Measurements from ENCODE around the gene KIF3B.
"Not testable (repeated sequence)": the region's sequence is repeated elsewhere in the genome, so short reads cannot be mapped to it uniquely, and the experiment has no call there.

Gene KIF3B

DNA sequence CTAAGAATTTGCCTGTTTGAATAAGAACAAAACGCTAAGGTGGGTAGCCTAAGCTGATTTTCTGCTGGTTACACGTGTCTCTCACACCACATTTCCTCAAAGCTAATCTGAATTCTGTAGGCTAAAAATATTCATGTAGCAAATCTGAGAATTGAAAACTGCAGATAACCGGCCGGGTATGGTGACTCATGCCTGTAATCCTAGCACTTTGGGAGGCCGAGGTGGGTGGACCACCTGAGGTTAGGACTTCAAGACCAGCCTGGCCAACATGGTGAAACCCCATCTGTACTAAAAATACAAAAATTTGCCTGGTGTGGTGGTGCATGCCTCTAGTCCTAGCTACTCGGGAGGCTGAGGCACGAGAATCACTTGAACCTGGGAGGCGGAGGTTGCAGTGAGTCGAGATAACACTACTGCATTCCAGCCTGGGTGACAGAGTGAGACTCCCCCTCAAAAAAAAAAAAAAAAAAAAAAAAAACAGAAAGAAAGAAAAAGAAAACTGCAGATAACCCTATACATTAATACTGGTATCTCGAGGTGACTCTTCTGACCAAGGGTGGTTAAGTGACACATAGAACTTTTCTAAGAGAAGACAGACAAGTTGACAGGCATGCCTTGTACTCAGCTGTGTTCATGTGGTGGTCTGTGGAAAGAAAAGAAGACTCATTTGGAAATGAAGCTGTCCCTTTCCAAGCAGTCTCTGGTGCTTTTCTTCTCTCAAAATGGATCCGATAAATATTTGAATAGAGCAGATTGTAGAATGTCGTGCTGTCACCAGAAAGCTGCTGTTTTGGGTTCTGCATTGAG, 55.9 kb downstream of the KIF3B start:
- no peak for DNase-seq

DNA sequence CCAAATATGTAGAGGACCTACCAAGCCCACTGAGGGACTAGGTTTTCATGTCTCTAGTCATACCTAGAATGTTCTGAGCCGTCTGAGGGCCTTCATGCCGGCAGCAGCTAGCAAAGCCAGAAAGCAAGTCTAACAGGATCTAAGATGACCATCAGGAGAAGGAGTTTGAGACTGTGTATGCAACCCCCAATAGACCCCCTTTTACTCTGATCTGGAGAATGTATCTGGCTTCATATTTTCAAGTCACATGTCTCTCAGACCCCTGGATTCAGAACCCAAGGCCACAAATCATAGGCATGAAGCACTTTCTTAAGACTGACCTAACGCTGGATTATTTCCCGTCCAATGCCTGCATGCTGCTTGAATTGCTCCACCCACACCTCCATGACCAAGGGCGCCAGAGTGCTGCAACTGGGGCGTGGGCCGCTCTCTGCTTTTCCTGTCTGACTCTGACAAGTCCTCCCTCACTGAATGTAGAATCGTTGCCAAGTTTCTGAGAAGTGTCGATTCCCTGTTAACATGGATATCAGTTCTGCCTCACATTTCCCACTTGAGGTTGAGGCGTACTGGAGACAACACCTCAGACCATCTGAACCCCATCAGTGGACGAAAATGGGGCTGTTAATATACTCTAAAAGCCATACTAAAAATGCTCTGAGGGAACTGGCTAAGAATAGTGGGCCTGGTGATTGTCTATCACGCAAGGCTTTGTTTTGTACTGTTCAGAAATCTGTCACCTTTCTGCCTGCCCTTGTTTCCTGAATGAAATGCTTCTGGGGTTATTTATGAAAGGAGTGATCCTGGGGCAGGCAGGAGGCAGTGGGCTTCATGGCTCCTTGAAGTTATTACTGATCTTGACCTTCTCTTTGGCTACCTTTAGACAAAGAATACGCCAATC, 56.8 kb downstream of the KIF3B start:
- DNase-seq, result peak; percentile 46

GRCh38 chr20:32336918-32337347, 59.5 kb downstream of the KIF3B start:
- no peak for DNase-seq

DNA sequence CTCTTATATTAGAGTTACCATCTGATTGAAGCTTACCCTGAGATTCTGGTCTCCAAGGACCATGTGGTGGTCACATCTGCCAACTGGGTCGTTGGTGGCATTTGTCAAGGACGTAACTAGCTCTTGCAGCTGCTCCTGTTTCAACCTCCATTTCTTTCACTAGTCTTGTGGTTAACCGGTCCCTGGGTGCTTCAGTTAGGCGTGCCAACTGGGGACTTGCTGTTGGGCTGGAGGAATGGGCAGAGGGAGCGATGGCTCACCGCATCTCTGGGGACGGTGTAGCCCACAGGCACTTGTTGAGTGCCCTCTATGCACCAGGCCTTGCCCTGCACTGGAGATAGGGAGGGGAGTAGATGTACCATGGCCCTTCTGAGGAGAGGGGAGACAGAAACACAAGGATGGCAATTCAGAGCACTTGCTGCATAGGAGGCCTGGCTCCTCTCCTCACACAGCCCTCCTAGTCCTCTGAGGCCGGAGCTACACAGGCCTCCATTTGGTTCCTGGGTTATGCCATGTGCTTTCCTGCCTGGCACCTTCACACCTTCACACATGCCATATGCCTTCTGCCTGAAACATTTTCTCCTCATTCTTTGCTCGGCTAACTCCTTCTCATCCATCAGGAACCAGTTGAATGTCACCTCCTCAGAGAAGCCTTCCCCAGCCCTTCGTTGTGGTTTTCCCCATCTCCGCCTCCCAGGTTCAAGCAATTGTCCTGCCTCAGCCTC, 60.6 kb downstream of the KIF3B start:
- no peak for DNase-seq

DNA sequence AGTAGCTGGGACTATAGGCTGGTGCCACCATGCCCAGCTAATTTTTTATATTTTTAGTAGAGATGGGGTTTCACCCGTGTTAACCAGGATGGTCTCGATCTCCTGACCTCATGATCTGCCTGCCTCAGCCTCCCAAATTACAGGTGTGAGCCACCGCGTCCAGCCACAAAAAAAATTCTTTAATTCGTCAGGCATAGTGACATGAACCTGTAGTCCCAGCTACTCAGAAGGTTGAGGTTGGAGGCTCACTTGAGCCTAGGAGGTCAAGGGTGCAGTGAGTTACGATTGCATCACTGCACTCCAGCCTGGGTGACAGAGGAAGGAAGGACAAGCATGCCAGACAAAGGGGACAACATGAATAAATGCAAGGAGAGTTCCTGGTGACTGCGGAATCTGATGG, 61.2 kb downstream of the KIF3B start:
- no peak for DNase-seq

- no peak for DNase-seq
Observed at GRCh38 chr20:32339116-32339515, 61.7 kb downstream of the KIF3B start.

DNA sequence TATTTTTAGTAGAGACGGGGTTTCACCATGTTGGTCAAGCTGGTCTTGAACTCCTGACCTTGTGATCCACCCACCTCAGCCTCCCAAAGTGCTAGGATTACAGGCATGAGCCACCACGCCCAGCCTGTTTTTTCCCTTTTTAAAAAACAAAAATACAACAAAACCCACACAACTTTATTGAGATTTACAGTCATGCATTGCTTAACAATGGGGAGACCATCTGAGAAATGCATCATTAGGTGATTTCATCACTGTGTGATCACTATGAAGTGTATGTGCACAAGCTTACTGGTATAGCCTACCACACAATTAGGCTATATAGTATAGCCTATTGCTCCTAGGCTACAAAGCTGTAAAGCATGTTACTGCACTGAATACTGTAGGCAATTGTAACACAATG, 63.6 kb downstream of the KIF3B start:
- not testable (repeated sequence) for DNase-seq

DNA sequence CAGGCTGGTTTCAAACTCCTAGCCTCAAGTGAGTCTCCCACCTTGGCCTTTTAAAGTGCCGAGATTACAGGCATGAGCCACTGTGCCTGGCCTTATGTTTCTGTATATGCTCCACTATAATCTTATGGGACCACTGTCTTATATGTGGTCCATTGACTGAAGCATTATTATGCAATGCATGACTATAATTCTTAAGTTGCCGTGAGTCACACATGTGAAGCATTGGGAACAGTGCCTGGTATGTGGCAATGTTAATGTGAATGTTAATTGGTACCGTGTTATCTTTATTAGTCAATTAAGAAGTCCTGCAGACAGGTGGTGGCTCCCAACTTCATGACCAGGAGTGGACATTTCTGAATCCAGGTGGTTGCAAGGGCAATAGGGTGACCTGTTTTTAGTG, 66.0 kb downstream of the KIF3B start:
- DNase-seq, result no peak

- DNase-seq, result no peak
Observed at GRCh38 chr20:32344835-32345506, 67.5 kb downstream of the KIF3B start.

DNA sequence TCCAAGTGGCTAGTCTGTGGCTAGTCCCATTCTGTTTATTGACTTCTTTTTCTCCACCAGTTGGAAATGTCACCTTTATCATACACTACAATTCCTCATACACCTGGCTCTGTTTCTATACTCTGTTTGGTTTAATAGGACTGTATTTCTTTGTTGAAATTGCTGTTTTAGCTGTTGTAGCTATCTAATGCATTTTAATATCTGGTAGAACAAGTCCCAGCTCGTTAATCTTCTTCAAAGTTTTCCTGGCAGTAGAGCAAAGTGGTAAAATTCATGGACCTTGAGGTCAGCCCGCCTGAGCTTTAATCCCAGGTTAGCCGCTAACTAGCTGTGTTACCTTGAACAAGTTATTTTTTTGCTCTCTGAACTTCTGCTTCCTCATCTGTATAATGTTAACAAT, 70.8 kb downstream of the KIF3B start:
- DNase-seq, result no peak

DNA sequence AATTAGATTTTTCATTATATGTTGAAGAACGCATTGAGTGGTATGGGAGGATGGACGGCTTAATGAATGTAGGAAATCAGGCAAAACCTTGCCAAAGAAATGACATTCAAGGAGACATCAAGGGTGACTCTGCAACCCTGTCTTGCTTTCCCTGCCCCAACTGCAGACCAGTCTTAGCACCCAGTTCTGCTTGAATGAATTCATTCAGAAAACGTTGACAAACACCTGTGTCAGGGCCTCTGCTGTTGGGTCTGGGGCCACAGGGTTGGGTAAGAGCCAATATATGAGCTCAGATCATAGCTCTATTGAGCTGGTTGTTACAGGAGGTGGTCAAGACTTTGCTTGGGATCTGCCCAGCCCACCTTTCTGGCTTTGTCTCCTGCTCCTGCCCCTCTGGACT, 73.0 kb downstream of the KIF3B start:
- DNase-seq, result no peak

DNA sequence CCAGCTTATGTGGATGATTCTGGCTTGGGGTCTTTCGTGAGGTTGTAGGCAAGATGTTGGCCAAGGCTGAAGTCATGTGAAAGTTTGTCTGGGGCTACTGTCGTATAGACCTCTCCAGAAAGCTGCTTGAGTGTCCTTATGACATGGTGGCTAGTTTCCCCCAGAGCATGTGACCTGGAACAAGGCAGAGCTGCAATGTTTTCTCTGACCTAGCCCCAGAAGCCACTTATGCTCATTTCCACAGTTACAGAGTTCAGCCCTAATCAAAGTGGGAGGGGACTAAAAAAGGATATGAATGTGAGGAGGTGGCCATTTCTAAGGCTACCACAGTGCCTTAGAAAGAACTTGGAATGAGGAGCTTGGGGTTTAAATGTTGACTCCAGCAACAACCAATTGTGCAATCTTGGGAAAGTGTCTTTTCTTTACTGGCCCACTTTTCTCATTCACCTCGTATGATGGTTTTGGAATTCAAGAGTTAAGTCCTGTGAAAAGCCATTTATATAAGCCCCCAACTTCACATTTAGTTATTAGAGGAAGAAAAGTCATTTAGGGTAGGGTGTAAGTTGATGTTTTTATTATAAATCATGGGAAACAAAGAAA, 74.8 kb downstream of the KIF3B start:
- DNase-seq, result no peak

DNA sequence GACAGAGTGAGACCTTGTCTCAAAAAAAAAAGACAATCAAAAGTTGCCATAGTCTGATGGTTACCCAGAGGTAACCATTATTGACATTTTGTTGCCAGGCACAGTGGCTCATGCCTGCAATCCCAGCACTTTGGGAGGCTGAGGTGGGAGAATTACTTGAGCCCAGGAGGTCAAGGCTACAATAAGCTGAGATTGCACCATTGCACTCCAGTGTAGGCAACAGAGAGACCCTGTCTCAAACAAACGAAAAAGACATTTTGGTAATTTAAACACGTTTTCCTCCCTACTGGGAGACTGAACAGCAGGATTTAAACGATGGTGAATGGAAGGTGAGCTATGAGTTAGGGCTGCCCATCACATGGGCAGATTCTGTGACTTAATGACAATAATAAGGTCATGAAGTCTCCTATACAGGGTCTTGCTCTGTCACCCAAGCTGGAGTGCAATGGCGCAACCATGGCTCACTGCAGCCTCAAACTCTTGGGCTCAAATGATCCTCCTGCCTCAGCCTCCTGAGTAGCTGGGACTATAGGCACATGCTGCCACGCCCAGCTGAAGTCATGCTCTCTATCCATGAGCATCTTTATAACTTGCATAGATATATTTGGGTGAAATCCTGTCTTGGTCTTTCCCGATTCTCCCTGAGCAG, 76.5 kb downstream of the KIF3B start:
- DNase-seq, result no peak

DNA sequence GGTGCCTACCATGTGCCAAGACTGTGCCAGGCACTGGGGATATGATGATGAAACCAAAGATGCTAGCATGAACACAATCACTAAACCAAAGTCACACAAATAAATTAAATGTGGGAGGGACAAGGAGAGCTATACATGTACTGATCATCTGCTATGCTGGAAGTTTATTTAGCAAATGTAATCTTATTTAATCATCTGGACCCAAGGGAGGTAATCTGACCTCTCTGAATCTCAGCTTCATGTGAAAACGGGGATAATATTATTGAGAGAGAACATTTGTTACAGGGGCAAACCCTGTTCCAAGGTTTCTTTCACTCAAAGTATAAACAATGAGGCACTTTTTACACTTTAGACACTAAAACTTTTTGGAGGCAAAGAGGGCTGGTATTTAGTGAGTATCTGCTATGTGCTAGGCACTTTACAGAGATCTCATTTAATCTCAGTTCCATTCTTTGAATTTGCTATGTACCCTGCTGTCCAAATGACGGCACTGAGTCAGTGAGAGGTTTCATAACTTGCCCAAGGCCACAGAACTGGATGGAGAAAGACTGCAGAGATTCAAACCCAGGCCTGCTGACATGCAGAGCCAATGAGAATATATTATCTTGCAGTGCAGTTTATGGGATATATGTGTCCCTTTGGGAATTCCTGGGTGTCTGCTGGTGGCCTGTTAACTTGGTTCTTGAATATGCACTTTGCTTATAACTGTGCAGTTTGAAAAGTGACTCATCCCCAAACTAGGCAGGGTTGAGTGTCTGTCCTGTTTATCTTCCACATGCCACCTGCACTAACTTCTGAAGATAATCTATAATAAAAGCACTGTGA, 77.4 kb downstream of the KIF3B start:
- DNase-seq, result no peak

- no peak for DNase-seq
Observed at GRCh38 chr20:32355417-32355841, 78.0 kb downstream of the KIF3B start.

DNA sequence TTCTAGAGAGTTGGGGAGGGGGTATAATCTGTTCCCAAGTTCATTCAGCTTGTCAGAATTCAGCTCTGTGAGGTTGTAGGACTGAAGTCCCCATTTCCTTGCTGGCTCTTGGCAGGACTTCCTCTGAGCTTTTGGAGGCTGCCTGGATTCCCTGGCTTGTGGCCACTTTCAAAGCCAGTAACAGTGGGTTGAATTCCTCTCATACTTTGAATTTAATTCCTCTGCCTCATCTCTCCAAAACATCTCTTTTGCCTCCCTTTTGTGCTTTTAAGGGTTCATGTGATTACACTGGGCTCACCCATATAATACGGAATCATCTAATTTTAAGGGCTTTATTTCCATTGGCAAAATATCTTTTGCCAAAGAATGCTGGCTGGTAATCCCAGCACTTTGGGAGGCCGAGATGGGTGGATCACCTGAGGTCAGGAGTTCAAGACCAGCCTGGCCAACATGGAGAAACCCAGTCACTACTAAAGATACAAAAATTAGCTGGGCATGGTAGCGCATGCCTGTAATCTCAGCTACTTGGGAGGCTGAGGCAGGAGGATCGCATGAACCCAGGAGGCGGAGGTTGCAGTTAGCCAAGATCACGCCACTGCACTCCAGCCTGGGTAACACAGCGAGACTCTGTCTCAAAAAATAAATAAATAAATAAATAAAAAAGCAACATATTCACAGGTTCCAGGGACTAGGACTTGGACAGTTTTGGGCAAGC, 78.6 kb downstream of the KIF3B start:
- not testable (repeated sequence) for DNase-seq

- no peak for DNase-seq
Observed at GRCh38 chr20:32356622-32357374, 79.3 kb downstream of the KIF3B start.

DNA sequence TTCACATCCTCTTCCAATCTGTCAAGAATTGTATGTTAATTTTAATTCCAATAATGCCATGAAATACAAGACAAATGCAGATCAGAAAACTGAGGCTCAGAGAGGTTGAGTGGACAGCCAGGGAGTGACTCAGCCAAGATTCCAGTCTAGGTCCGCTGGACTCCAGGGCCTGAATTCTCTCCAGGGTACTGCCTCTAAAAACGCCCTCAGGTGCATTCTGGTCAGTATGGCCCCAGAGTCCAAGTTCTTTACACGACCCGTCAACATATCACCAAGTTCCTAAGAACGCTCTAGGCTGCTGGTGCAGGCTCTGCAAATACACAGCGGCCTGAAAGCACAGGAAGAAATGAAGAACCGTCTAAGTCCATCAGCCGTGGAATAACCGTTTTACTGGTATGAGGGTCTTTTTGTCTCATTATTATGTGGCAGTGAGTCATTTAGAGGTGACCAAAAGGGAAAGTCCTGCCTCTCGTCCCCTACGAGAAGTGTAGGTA, 80.0 kb downstream of the KIF3B start:
- DNase-seq, result no peak

All from NCI-H2029 treated with DMSO at 0.1 percent for 48 hours (cell line).